HFFc6 (cell line): ENCODE results near the gene GRID1. TPM values are rescaled to one million over a fixed set of nuclear protein-coding genes. Genes with fewer than 3 reads are reported as not detected.

Experiments
- DNase-seq: peaks from one replicate; pipeline ENCODE4 v3.0.0-alpha.2; 2018
- H3K27ac Mint-ChIP-seq: 2 replicates; pipeline ENCODE4 v1.8.0; 2020; ENCODE audit warnings: mild to moderate bottlenecking, mixed read lengths
- H3K27me3 Mint-ChIP-seq: 2 replicates; pipeline ENCODE4 v1.8.0; 2021; ENCODE audit warnings: mild to moderate bottlenecking, moderate library complexity, mixed read lengths; ENCODE audit not compliant: insufficient read depth
- H3K36me3 Mint-ChIP-seq: 2 replicates; pipeline ENCODE4 v1.8.0; 2021; ENCODE audit warnings: low read depth, mixed read lengths
- H3K4me1 Mint-ChIP-seq: 2 replicates; pipeline ENCODE4 v1.8.0; 2020; ENCODE audit warnings: low read depth, mixed read lengths
- H3K4me3 Mint-ChIP-seq: 2 replicates; pipeline ENCODE4 v1.8.0; 2020; ENCODE audit warnings: mild to moderate bottlenecking, moderate library complexity, mixed read lengths
- H3K9me3 Mint-ChIP-seq: 2 replicates; pipeline ENCODE4 v1.8.0; 2020; ENCODE audit warnings: mild to moderate bottlenecking, mixed read lengths
- total RNA-seq, 6 experiments: library from RNA; stranded (reverse); fragmentation: NEBNext Ultra II Directional; extraction: Animal tissue kit (Norgen Biotek cat#: 25700); gene quantifications; 2 replicates in 1 of 6; 3 replicates in 5 of 6; pipeline ENCODE4 v1.2.3, GENCODE V29; 2021
- TF ChIP-seq, protein P1 (sequence below): fragments of 200-600 bp; sonication (generic); IDR thresholded peaks from 2 replicates; pipeline ENCODE4 v1.5.0; 2021; ENCODE audit warnings: antibody characterized with exemption, mild to moderate bottlenecking

The GRID1 gene
- total RNA-seq, 6 experiments from 2014 or later = not detected

DNA sequence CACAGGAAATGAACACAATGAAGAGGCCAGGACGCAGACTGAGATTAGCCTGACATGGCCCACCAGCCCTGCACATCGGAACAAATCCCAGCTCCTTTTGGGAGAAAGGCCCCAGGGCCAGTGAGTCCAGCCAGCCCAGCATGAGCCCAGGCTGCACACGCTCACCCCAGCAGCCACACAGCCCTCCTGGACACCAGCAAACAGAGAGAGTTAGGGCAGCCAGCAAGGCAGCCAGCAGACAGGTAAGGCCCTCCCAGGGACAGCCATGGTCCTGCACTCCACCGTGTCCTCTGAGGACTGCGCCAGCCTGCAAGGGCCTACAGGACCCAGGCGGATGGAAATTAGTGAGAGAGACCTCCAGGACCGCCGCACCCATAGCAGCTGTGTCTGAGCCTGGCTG lies 8.1 kb upstream of the GRID1 start:
- no peak overlapping the region for H3K4me3 Mint-ChIP-seq
- TF ChIP-seq, protein P1, sequence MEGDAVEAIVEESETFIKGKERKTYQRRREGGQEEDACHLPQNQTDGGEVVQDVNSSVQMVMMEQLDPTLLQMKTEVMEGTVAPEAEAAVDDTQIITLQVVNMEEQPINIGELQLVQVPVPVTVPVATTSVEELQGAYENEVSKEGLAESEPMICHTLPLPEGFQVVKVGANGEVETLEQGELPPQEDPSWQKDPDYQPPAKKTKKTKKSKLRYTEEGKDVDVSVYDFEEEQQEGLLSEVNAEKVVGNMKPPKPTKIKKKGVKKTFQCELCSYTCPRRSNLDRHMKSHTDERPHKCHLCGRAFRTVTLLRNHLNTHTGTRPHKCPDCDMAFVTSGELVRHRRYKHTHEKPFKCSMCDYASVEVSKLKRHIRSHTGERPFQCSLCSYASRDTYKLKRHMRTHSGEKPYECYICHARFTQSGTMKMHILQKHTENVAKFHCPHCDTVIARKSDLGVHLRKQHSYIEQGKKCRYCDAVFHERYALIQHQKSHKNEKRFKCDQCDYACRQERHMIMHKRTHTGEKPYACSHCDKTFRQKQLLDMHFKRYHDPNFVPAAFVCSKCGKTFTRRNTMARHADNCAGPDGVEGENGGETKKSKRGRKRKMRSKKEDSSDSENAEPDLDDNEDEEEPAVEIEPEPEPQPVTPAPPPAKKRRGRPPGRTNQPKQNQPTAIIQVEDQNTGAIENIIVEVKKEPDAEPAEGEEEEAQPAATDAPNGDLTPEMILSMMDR = no peak

DNA sequence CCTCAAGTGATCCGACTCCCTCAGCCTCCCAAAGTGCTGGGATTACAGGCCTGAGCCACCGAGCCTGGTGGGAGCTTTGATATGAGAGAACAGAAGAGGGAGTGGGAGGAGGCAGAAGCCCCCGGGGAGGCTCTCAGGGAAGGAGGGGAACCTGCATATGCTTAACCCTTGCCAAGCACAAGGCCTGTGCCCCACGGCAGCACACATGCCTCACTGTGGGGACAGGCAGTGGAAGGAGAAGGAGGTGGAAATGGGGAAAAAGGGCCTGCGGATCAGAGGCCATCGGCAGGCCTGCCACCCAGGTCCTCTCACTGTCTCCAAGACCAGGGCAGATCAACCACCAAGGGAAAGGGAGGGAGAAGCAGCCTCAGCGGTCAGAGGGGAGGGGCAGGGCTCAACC lies 7.2 kb upstream of the GRID1 start:
- Mint-ChIP-seq H3K36me3 (no peaks in the 10 kb centered on the region), H3K4me3 (no peak overlapping the region), H3K27ac (no peak overlapping the region), H3K27me3 (peaks cover 38% of the 10 kb centered on the region), H3K9me3 (no peaks in the 10 kb centered on the region), H3K4me1 (no peaks in the 10 kb centered on the region)
- no peak for DNase-seq
- TF ChIP-seq, protein P1 = no peak

More for the DNA sequence above, 8.1 kb upstream of the GRID1 start:
- Mint-ChIP-seq H3K27me3 (peaks cover 33% of the 10 kb centered on the region), H3K4me1 (no peaks in the 10 kb centered on the region), H3K9me3 (no peaks in the 10 kb centered on the region), H3K27ac (no peak overlapping the region), H3K36me3 (no peaks in the 10 kb centered on the region)
- DNase-seq = no peak

DNA sequence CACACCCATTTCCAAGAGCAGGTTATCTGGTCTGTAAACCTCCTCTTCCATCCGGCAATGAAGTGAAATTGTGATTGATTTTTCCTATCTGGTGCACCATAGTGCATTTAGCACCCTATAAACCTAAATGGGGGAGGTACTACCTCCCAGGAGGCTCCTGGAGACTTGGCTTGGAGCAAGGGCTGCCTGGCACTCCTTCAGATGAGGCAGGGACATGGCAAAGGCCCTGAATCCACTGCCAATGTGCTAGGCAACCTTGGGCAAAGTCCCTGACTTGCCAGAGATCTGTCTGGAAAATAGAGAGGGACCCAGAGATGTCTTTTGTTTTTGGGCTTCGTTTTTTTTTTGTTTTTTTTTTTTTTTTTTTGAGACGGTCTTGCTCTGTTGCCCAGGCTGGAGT lies 6.7 kb upstream of the GRID1 start:
- H3K27me3 Mint-ChIP-seq = peaks cover 40% of the 10 kb centered on the region
- H3K4me3 Mint-ChIP-seq = no peak overlapping the region
- H3K9me3 Mint-ChIP-seq = no peaks in the 10 kb centered on the region
- no peak overlapping the region for H3K27ac Mint-ChIP-seq
- DNase-seq = no peak
- TF ChIP-seq, protein P1 = no peak
- H3K4me1 Mint-ChIP-seq = no peaks in the 10 kb centered on the region
- no peaks in the 10 kb centered on the region for H3K36me3 Mint-ChIP-seq

DNA sequence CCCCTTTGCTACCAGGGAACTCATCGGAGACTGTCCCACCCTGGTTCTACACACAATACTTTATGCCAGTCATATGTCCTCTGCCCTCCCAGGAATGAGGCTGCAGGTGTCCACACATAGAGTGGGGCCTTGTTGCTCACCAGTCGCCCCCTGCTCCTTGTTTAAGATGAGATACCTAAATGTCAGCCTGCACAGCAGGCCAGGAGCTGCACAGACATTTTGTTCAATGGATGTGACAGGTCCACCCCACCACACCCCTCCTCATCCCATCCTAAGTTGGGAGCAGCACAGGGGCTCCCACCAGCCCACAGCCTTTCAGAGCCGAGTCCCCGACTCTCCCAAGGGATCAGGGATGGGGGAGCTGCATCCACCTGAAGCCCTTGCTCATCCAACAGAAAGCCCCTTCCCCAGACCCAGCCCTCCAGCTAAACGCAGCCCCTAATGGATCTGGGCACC lies 6.2 kb upstream of the GRID1 start:
- H3K4me3 Mint-ChIP-seq = no peak overlapping the region
- no peak for DNase-seq
- no peaks in the 10 kb centered on the region for H3K36me3 Mint-ChIP-seq
- H3K27ac Mint-ChIP-seq = no peak overlapping the region
- H3K4me1 Mint-ChIP-seq = no peaks in the 10 kb centered on the region
- TF ChIP-seq, protein P1 = no peak
- no peaks in the 10 kb centered on the region for H3K9me3 Mint-ChIP-seq
- H3K27me3 Mint-ChIP-seq = peaks cover 44% of the 10 kb centered on the region

DNA sequence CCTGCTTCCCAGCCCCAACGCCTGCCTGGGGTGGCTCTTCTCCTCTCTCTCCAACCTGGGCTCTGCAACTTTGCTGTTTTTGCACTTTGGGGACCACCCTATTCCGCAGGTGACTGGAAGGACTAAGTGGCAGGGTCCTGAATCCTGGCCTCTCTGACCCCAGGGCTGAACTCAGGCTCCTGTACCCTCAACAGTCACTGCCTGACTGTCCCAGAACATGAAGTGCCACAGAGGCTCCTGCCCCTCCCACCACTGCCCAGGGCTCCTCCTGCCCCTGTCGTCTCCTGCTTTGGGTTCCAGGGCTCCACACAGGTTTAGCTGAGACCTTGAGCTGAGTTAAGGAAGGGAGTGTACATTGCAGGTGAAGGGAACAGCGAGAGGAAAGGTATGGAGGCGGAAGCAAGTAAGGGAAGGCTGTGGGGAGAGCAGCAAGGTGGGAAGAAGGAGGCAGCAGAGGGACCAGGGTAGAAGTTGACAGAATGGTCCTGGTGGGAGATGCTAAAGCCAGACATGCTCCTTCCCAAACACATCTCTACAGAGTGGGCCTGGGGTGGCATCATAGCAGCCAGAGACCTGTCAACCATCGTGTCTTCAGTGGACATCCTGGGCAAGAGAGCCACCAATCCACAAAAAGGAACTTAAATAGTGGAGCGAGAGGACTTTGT lies 5.7 kb upstream of the GRID1 start:
- DNase-seq = no peak
- Mint-ChIP-seq H3K36me3 (no peaks in the 10 kb centered on the region), H3K9me3 (no peaks in the 10 kb centered on the region), H3K27me3 (peaks cover 46% of the 10 kb centered on the region), H3K4me1 (no peaks in the 10 kb centered on the region), H3K27ac (no peak overlapping the region), H3K4me3 (no peak overlapping the region)
- TF ChIP-seq, protein P1 = no peak
